ENCODE data around the gene VDAC2.
"Not testable (repeated sequence)": the region's sequence is repeated elsewhere in the genome, so short reads cannot be mapped to it uniquely, and the experiment has no call there.

The VDAC2 gene

DNA sequence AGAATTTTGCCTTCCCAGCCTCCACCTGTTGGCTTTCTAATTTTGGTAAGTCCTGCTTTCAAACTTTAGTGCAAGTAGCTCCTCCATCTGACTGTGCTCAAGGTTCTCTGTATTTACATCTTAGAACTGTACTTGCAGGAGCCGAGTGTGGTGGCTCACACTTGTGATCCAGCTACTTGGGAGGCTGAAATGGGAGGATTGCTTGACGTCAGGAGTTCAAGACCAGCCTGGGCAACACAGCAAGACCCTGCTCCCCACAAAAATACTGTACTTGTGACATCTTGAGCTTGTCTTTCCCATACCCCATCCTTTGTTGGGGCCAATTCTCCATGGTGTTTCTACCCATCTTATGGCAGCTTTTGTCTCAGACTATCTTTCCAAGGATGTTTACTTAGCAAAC lies 4.7 kb upstream of the VDAC2 start:
- no peak for DNase-seq (ENCODE audit: low spot score)
- H3K27ac ChIP-seq = peak overlapping the region; percentile 99
- ChIA-PET CTCF (interaction anchor here (0.7 to 1.2 kb wide), 2 partner anchors 15 to 29 kb away, joined by 3 to 5 read pairs; partner anchors contain the start of gene COMTD1), POLR2A (ENCODE audit: low non-redundant PET) (no interaction called here)
- TF ChIP-seq, protein P1, sequence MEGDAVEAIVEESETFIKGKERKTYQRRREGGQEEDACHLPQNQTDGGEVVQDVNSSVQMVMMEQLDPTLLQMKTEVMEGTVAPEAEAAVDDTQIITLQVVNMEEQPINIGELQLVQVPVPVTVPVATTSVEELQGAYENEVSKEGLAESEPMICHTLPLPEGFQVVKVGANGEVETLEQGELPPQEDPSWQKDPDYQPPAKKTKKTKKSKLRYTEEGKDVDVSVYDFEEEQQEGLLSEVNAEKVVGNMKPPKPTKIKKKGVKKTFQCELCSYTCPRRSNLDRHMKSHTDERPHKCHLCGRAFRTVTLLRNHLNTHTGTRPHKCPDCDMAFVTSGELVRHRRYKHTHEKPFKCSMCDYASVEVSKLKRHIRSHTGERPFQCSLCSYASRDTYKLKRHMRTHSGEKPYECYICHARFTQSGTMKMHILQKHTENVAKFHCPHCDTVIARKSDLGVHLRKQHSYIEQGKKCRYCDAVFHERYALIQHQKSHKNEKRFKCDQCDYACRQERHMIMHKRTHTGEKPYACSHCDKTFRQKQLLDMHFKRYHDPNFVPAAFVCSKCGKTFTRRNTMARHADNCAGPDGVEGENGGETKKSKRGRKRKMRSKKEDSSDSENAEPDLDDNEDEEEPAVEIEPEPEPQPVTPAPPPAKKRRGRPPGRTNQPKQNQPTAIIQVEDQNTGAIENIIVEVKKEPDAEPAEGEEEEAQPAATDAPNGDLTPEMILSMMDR (conservative IDR thresholded peaks at IDR 0.05; ENCODE audit: low read depth) = no peak

DNA sequence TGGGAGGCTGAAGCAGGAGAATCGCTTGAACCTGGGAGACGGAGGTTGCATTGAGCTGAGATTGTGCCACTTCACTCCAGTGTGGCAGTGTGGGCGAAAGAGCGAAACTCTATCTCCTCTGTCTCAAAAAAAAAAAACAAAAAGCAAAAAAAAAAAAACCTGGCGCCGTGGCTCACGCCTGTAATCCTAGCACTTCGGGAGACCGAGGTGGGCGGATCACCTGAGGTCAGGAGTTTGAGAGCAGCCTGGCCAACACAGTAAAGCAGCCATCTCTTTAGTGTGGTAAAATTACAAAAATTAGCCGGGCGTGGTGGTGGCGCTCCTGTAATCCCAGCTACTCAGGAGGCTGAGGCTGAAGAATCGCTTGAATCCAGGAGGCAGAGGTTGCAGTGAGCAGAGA lies 4.0 kb upstream of the VDAC2 start:
- POLR2A ChIA-PET (ENCODE audit: low non-redundant PET); DNase-seq (ENCODE audit: low spot score): not testable (repeated sequence)
- CTCF ChIA-PET = interaction anchor here (0.6 to 1.2 kb wide), 4 partner anchors 15 to 86 kb away, joined by 3 to 5 read pairs (median 3); partner anchors contain the start of gene COMTD1
- peak overlapping the region; percentile 99 for H3K27ac ChIP-seq

GRCh38 chr10:75207079-75207856 lies 3.3 kb upstream of the VDAC2 start:
- ChIA-PET POLR2A (ENCODE audit: low non-redundant PET) (no interaction called here), CTCF (interaction anchor here (0.5 to 1.7 kb wide), 6 partner anchors 19 to 456 kb away, joined by 3 to 7 read pairs (median 4); partner anchors contain the start of gene COMTD1)
- DNase-seq (ENCODE audit: low spot score) = no peak
- TF ChIP-seq, protein P1 (conservative IDR thresholded peaks at IDR 0.05; ENCODE audit: low read depth) = no peak
- peak overlapping the region; percentile 99 for H3K27ac ChIP-seq

- peak overlapping the region; percentile 99 for H3K27ac ChIP-seq
- POLR2A ChIA-PET (ENCODE audit: low non-redundant PET) = interaction anchor here (1.0 kb wide), 1 partner anchor 25 kb away, joined by 3 read pairs; no protein-coding TSS in a partner anchor
- CTCF ChIA-PET = interaction anchor here (0.8 to 1.7 kb wide), 4 partner anchors 20 to 457 kb away, joined by 3 to 7 read pairs (median 4); partner anchors contain the start of gene COMTD1
- TF ChIP-seq, protein P1 (conservative IDR thresholded peaks at IDR 0.05; ENCODE audit: low read depth) = no peak
- no peak for DNase-seq (ENCODE audit: low spot score)
Measured at GRCh38 chr10:75207857-75208144, 2.8 kb upstream of the VDAC2 start.

GRCh38 chr10:75208181-75208580 lies 2.4 kb upstream of the VDAC2 start:
- CTCF ChIA-PET = interaction anchor here (0.5 to 1.7 kb wide), 4 partner anchors 12 to 27 kb away, joined by 3 to 7 read pairs (median 4); partner anchors contain the start of gene COMTD1
- POLR2A ChIA-PET (ENCODE audit: low non-redundant PET) = interaction anchor here (1.0 kb wide), 1 partner anchor 25 kb away, joined by 3 read pairs; no protein-coding TSS in a partner anchor
- DNase-seq (ENCODE audit: low spot score) = peak; percentile 89
- TF ChIP-seq, protein P1 (conservative IDR thresholded peaks at IDR 0.05; ENCODE audit: low read depth) = no peak
- H3K27ac ChIP-seq = peak overlapping the region; percentile 99

GRCh38 chr10:75209086-75209920 lies 1.3 kb upstream of the VDAC2 start:
- TF ChIP-seq, protein P1 (conservative IDR thresholded peaks at IDR 0.05; ENCODE audit: low read depth) = no peak

More at GRCh38 chr10:75209086-75209920, 1.3 kb upstream of the VDAC2 start:
- no peak for DNase-seq (ENCODE audit: low spot score)
- ChIA-PET POLR2A (ENCODE audit: low non-redundant PET) (interaction anchor here (0.6 kb wide), 1 partner anchor 20 kb away, joined by 4 read pairs; no protein-coding TSS in a partner anchor), CTCF (interaction anchor here (0.6 to 3.2 kb wide), 6 partner anchors 11 to 805 kb away, joined by 3 to 14 read pairs (median 4); no protein-coding TSS in a partner anchor)
- H3K27ac ChIP-seq = peak overlapping the region; percentile 99

Data from RWPE1 (cell line).